Measurements from ENCODE around the gene ARPIN.
"Not testable (repeated sequence)": the region's sequence is repeated elsewhere in the genome, so short reads cannot be mapped to it uniquely, and the experiment has no call there.

Gene ARPIN

DNA sequence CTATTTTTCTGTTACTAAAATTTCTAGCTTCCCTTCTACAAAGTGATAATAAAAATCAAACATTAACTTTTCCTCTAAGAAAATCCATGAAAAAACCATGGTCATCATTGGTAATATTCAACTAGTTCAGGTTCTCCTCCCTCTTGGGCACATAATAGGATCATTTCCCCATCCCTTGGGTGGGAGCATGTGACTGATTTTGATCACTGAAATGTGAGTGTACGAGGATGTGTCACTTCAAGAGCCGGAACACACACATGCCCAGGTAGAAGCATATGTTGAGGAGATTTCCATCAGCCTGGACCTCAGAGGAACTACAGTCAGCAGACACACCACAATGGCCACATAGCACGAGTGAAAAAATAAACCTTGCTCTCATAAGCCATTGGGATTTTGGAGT is 55.1 kb downstream of the ARPIN start:
- Histone ChIP-seq H4K91ac (ENCODE audit: low read depth, low read length) (no peak overlapping the region), H3K79me2 (ENCODE audit: control insufficient read depth, insufficient read depth, low read length, poor library complexity) (no peaks in the 10 kb centered on the region), H2BK12ac (ENCODE audit: low read length) (no peak overlapping the region), H2BK5ac (ENCODE audit: low read depth, low read length, poor library complexity) (no peak overlapping the region), H2AFZ (ENCODE audit: insufficient read depth, low read length, poor library complexity) (no peak overlapping the region), H3K79me1 (ENCODE audit: low read length) (no peaks in the 10 kb centered on the region), H3K27ac (ENCODE audit: low read depth, low read length) (no peak overlapping the region), H3K18ac (ENCODE audit: low read length) (no peak overlapping the region), H4K12ac (ENCODE audit: low read depth, low read length) (no peak overlapping the region), H2BK120ac (ENCODE audit: insufficient read depth, low read length, poor library complexity) (no peak overlapping the region), H3K23ac (ENCODE audit: low read length) (no peak overlapping the region), H3K36me3 (ENCODE audit: control insufficient read depth in 1 of 2, insufficient read depth in 2 of 2, low read length in 2 of 2) (peaks cover 4 to 11% of the 10 kb centered on the region in 2 experiments), H3K4me3 (ENCODE audit: low read depth, low read length) (no peak overlapping the region), H3K4me2 (ENCODE audit: low read length) (no peak overlapping the region), H3K14ac (ENCODE audit: low read length) (no peak overlapping the region), H3K4ac (ENCODE audit: low read depth, low read length) (no peak overlapping the region), H3K9me3 (ENCODE audit: insufficient read depth, low read depth, low read length) (no peaks in the 10 kb centered on the region), H3K4me1 (ENCODE audit: control insufficient read depth in 1 of 2, insufficient read depth in 2 of 2, low read length in 2 of 2) (no peaks in the 10 kb centered on the region), H3K9ac (ENCODE audit: low read length) (no peak overlapping the region), H2AK5ac (ENCODE audit: low read length) (no peak overlapping the region), H4K8ac (ENCODE audit: low read depth, low read length) (no peak overlapping the region), H3K27me3 (ENCODE audit: insufficient read depth, low read length) (no peaks in the 10 kb centered on the region)
- no peak for DNase-seq
- WGBS (ENCODE audit: extremely low coverage, insufficient coverage, insufficient read length): no CpG with 5 or more reads among the region's 3 CpGs

GRCh38 chr15:89855948-89856347 is 56.8 kb downstream of the ARPIN start:
- no peak overlapping the region for H3K9ac ChIP-seq (ENCODE audit: low read length)
- no peak overlapping the region for H2BK5ac ChIP-seq (ENCODE audit: low read depth, low read length, poor library complexity)
- H3K23ac ChIP-seq (ENCODE audit: low read length): no peak overlapping the region
- no peak overlapping the region for H2BK12ac ChIP-seq (ENCODE audit: low read length)
- no peak for DNase-seq
- no peak overlapping the region for H4K91ac ChIP-seq (ENCODE audit: low read depth, low read length)
- H2BK120ac ChIP-seq (ENCODE audit: insufficient read depth, low read length, poor library complexity): no peak overlapping the region
- H3K4me3 ChIP-seq (ENCODE audit: low read depth, low read length): no peak overlapping the region
- no peak overlapping the region for H3K4me2 ChIP-seq (ENCODE audit: low read length)
- no peaks in the 10 kb centered on the region for H3K4me1 ChIP-seq (ENCODE audit: control insufficient read depth in 1 of 2, insufficient read depth in 2 of 2, low read length in 2 of 2)
- peaks cover 7 to 11% of the 10 kb centered on the region in 2 experiments for H3K36me3 ChIP-seq (ENCODE audit: control insufficient read depth in 1 of 2, insufficient read depth in 2 of 2, low read length in 2 of 2)
- H3K27me3 ChIP-seq (ENCODE audit: insufficient read depth, low read length): no peaks in the 10 kb centered on the region
- H3K79me2 ChIP-seq (ENCODE audit: control insufficient read depth, insufficient read depth, low read length, poor library complexity): no peaks in the 10 kb centered on the region
- H3K4ac ChIP-seq (ENCODE audit: low read depth, low read length): no peak overlapping the region
- no peak overlapping the region for H3K14ac ChIP-seq (ENCODE audit: low read length)
- no peaks in the 10 kb centered on the region for H3K9me3 ChIP-seq (ENCODE audit: insufficient read depth, low read depth, low read length)
- H4K12ac ChIP-seq (ENCODE audit: low read depth, low read length): no peak overlapping the region
- H3K18ac ChIP-seq (ENCODE audit: low read length): no peak overlapping the region
- no peak overlapping the region for H4K8ac ChIP-seq (ENCODE audit: low read depth, low read length)
- H2AFZ ChIP-seq (ENCODE audit: insufficient read depth, low read length, poor library complexity): no peak overlapping the region
- no peak overlapping the region for H2AK5ac ChIP-seq (ENCODE audit: low read length)
- H3K27ac ChIP-seq (ENCODE audit: low read depth, low read length): no peak overlapping the region
- no CpG with 5 or more reads among the region's 3 CpGs for WGBS (ENCODE audit: extremely low coverage, insufficient coverage, insufficient read length)
- H3K79me1 ChIP-seq (ENCODE audit: low read length): no peaks in the 10 kb centered on the region

DNA sequence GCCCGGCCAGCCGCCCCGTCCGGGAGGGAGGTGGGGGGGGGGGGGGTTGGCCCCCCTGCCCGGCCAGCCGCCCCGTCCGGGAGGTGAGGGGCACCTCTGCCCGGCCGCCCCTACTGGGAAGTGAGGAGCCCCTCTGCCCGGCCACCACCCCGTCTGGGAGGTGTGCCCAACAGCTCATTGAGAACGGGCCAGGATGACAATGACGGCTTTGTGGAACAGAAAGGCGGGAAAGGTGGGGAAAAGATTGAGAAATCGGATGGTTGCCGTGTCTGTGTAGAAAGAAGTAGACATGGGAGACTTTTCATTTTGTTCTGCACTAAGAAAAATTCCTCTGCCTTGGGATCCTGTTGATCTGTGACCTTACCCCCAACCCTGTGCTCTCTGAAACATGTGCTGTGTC is 57.9 kb downstream of the ARPIN start:
- H2BK120ac ChIP-seq (ENCODE audit: insufficient read depth, low read length, poor library complexity); H2AFZ ChIP-seq (ENCODE audit: insufficient read depth, low read length, poor library complexity); H3K4me1 ChIP-seq (ENCODE audit: control insufficient read depth in 1 of 2, insufficient read depth in 2 of 2, low read length in 2 of 2); H3K18ac ChIP-seq (ENCODE audit: low read length); H3K14ac ChIP-seq (ENCODE audit: low read length); H2BK5ac ChIP-seq (ENCODE audit: low read depth, low read length, poor library complexity); H3K9ac ChIP-seq (ENCODE audit: low read length); H2BK12ac ChIP-seq (ENCODE audit: low read length); H3K36me3 ChIP-seq (ENCODE audit: control insufficient read depth in 1 of 2, insufficient read depth in 2 of 2, low read length in 2 of 2); DNase-seq; H3K9me3 ChIP-seq (ENCODE audit: insufficient read depth, low read depth, low read length); H3K4me3 ChIP-seq (ENCODE audit: low read depth, low read length); H3K27me3 ChIP-seq (ENCODE audit: insufficient read depth, low read length); H3K79me1 ChIP-seq (ENCODE audit: low read length); H3K27ac ChIP-seq (ENCODE audit: low read depth, low read length); H3K4me2 ChIP-seq (ENCODE audit: low read length); H4K12ac ChIP-seq (ENCODE audit: low read depth, low read length); H3K4ac ChIP-seq (ENCODE audit: low read depth, low read length); H3K23ac ChIP-seq (ENCODE audit: low read length); H4K91ac ChIP-seq (ENCODE audit: low read depth, low read length); H3K79me2 ChIP-seq (ENCODE audit: control insufficient read depth, insufficient read depth, low read length, poor library complexity); H2AK5ac ChIP-seq (ENCODE audit: low read length); H4K8ac ChIP-seq (ENCODE audit: low read depth, low read length): not testable (repeated sequence)
- WGBS (ENCODE audit: extremely low coverage, insufficient coverage, insufficient read length): no CpG with 5 or more reads among the region's 17 CpGs

DNA sequence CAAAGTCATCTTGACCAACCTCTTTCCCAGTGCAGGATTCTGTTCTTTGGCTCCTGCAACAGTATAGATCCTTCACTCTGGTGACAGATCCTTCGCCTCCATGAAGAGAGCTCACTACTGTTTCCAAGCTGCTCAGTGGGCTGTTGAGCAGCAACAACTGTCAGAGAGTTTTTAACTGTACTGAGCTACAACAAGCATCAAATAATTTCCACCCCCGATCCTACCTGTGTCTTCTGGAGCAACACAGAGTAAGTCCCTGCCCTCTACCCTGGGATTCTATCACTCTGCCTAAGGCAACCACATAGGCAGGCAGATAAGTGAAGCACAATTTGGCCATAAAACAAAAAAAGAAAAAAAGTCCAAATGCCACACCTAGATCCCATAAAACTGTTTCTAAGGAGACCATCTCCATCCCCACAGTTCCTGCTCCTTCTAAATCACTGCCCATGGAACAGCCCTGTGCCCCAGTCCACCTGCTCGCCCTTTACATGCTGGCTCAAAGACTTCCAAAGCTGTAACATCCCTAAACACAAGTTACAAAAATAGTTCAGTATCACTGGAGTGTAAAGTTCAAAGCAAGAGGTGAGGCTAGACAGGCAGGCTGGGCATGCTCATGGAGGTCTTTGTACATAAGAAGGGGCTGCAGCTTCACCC is 60.3 kb downstream of the ARPIN start:
- H3K4ac ChIP-seq (ENCODE audit: low read depth, low read length): no peak overlapping the region
- no peak overlapping the region for H3K9ac ChIP-seq (ENCODE audit: low read length)
- no peak overlapping the region for H2AK5ac ChIP-seq (ENCODE audit: low read length)
- H2AFZ ChIP-seq (ENCODE audit: insufficient read depth, low read length, poor library complexity): no peak overlapping the region
- H3K79me1 ChIP-seq (ENCODE audit: low read length): no peaks in the 10 kb centered on the region
- no peak overlapping the region for H4K12ac ChIP-seq (ENCODE audit: low read depth, low read length)
- no peak overlapping the region for H4K91ac ChIP-seq (ENCODE audit: low read depth, low read length)
- H2BK120ac ChIP-seq (ENCODE audit: insufficient read depth, low read length, poor library complexity): no peak overlapping the region
- no peak overlapping the region for H3K18ac ChIP-seq (ENCODE audit: low read length)
- H3K27me3 ChIP-seq (ENCODE audit: insufficient read depth, low read length): no peaks in the 10 kb centered on the region
- no peak overlapping the region for H4K8ac ChIP-seq (ENCODE audit: low read depth, low read length)
- H3K9me3 ChIP-seq (ENCODE audit: insufficient read depth, low read depth, low read length): no peaks in the 10 kb centered on the region
- no peak for DNase-seq
- no peak overlapping the region for H3K27ac ChIP-seq (ENCODE audit: low read depth, low read length)
- H3K23ac ChIP-seq (ENCODE audit: low read length): no peak overlapping the region
- WGBS (ENCODE audit: extremely low coverage, insufficient coverage, insufficient read length): no CpG with 5 or more reads among the region's 3 CpGs
- no peak overlapping the region for H2BK5ac ChIP-seq (ENCODE audit: low read depth, low read length, poor library complexity)
- H3K79me2 ChIP-seq (ENCODE audit: control insufficient read depth, insufficient read depth, low read length, poor library complexity): no peaks in the 10 kb centered on the region
- no peak overlapping the region for H3K4me2 ChIP-seq (ENCODE audit: low read length)
- H3K4me1 ChIP-seq (ENCODE audit: control insufficient read depth in 1 of 2, insufficient read depth in 2 of 2, low read length in 2 of 2): no peaks in the 10 kb centered on the region
- H3K4me3 ChIP-seq (ENCODE audit: low read depth, low read length): no peak overlapping the region
- no peak overlapping the region for H2BK12ac ChIP-seq (ENCODE audit: low read length)
- H3K14ac ChIP-seq (ENCODE audit: low read length): no peak overlapping the region
- H3K36me3 ChIP-seq (ENCODE audit: control insufficient read depth in 1 of 2, insufficient read depth in 2 of 2, low read length in 2 of 2): peaks cover 2 to 3% of the 10 kb centered on the region in 2 experiments
